Brain pericyte (primary cell): ENCODE measurements around the gene RASSF10.

Experiments
- DNase-seq: peaks from one replicate; pipeline ENCODE4 v3.0.0-alpha.2; 2012; ENCODE audit warnings: low read depth, low spot score

RASSF10 gene

DNA sequence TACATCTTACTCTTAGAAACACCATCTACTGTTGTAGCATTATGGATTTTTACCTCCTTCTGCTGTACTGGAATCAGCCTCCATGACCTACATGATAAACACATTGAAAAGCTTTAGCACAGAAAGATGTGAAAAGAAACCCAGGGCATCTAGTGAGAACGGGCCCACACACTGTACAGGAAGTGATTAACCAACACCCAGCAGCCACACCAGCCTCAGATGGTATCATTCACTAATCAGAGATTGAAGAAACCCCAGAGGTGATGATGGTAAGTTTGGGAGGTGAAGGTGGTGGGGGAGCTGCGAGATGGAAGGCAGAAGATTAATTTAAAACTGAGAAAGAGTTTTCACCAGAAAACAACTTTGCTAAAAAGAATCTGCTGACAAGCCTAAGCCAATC lies 46.1 kb downstream of the RASSF10 start:
- no peak for DNase-seq

DNA sequence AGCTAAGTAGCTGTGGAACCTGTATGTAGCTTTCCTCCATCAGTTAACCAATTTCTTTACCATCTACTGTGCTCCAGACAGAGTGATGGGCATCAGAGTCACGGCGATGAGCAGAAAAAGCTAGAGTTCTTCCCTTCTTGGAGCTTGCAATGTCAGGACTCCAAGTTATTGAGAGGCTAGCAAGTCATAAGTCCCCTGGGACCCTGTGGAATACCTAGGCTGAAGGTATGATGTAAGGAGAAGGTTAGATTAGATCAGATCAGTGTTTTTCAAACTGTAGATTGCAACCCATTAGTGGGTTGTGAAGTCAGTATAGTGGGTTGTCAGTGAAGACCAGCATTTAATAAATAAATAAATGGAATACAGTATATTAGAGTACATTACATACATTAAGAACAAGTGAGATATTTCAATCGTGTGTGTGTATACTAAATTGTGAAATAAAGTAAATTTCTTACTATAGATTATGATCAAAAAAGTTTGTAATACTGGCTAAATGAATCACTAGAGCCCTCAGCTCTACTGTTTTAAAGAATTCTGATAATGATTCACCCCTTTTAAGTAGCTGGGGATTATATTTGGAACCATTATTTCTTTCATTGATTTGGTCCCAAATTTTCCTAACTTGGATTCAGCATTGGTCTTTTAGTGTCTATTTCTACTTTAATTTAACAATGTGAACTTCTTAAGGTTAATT lies 52.3 kb downstream of the RASSF10 start:
- no peak for DNase-seq
